HEK293 (cell line): ENCODE results near the gene EEF2KMT.
A peak's percentile ranks its signal among the peaks of the same experiment; 100 is the strongest.

Experiments
- CTCF ChIA-PET: fragments of 350-600 bp; formaldehyde crosslinking; extraction: SDS; loops from one replicate; lab custom pipeline; 2021; ENCODE audit warnings: antibody characterized with exemption; lab: Yijun Ruan, JAX
- POLR2A ChIA-PET: fragments of 300-600 bp; formaldehyde crosslinking; extraction: SDS; loops from one replicate; lab custom pipeline; 2020; ENCODE audit warnings: antibody characterized with exemption, inconsistent platforms; lab: Yijun Ruan, JAX
- H3K27ac ChIP-seq: fragments of 200-500 bp; sonication (Bioruptor generic); 2 replicates; pipeline ENCODE4 v1.5.1; 2014; ENCODE audit warnings: low read depth, low read length, control low read depth, inconsistent platforms; ENCODE audit errors: extremely low read depth
- H3K36me3 ChIP-seq, 2 experiments: fragments of 200-500 bp in 1 of 2; sonication (Bioruptor generic) in 1 of 2; 1 replicate in 1 of 2; 2 replicates in 1 of 2; pipeline ENCODE4 v1.5.1; 2014 to 2017; ENCODE audit warnings: inconsistent platforms in 2 of 2, low read length in 2 of 2; ENCODE audit not compliant: control insufficient read depth in 2 of 2, insufficient read depth in 1 of 2
- H3K4me1 ChIP-seq: fragments of 200-500 bp; sonication (Bioruptor generic); 2 replicates; pipeline ENCODE4 v1.5.1; 2014; ENCODE audit warnings: mild to moderate bottlenecking, low read length, inconsistent platforms; ENCODE audit not compliant: control insufficient read depth, insufficient read depth
- H3K4me3 ChIP-seq: 2 replicates; pipeline ENCODE4 v1.5.1; 2011; ENCODE audit warnings: low read depth, mild to moderate bottlenecking, control low read depth, low read length, moderate library complexity
- H3K9me3 ChIP-seq: fragments of 200-500 bp; sonication (Bioruptor generic); 2 replicates; pipeline ENCODE4 v1.5.1; 2014; ENCODE audit warnings: low read depth, low read length, inconsistent platforms; ENCODE audit not compliant: control insufficient read depth, insufficient read depth
- GFI1B ChIP-seq: fragments of 450-650 bp; formaldehyde crosslinking; IDR thresholded peaks from 2 replicates; pipeline ENCODE4 v1.5.1; 2016; ENCODE audit warnings: missing biosample characterization, missing genetic modification characterization
- GLI2 ChIP-seq: fragments of 450-650 bp; formaldehyde crosslinking; IDR thresholded peaks from 2 replicates; pipeline ENCODE4; 2017; ENCODE audit warnings: missing biosample characterization, missing genetic modification characterization, low read depth, borderline replicate concordance
- KLF10 ChIP-seq: fragments of 450-650 bp; IDR thresholded peaks from 2 replicates; pipeline ENCODE4 v1.5.1; 2018; ENCODE audit warnings: missing biosample characterization, mild to moderate bottlenecking, missing genetic modification characterization
- OVOL3 ChIP-seq: fragments of 450-650 bp; formaldehyde crosslinking; IDR thresholded peaks from 2 replicates; pipeline ENCODE4 v1.5.1; 2016; ENCODE audit warnings: missing biosample characterization, missing genetic modification characterization
- SP3 ChIP-seq: fragments of 450-650 bp; formaldehyde crosslinking; IDR thresholded peaks from 2 replicates; pipeline ENCODE4 v1.5.1; 2016; ENCODE audit warnings: missing biosample characterization, missing genetic modification characterization
- ZBTB17 ChIP-seq: fragments of 450-650 bp; formaldehyde crosslinking; IDR thresholded peaks from 2 replicates; pipeline ENCODE4 v1.5.1; 2016; ENCODE audit warnings: missing biosample characterization, missing genetic modification characterization
- ZBTB48 ChIP-seq: fragments of 450-650 bp; formaldehyde crosslinking; IDR thresholded peaks from 2 replicates; pipeline ENCODE4 v1.5.1; 2016; ENCODE audit warnings: missing biosample characterization, missing genetic modification characterization
- ZBTB7A ChIP-seq: fragments of 450-650 bp; formaldehyde crosslinking; IDR thresholded peaks from 2 replicates; pipeline ENCODE4 v1.5.1; 2016; ENCODE audit warnings: low read depth, missing biosample characterization, missing genetic modification characterization
- ZBTB8A ChIP-seq: fragments of 450-650 bp; formaldehyde crosslinking; IDR thresholded peaks from 2 replicates; pipeline ENCODE4 v1.5.1; 2016; ENCODE audit warnings: missing biosample characterization, missing genetic modification characterization
- ZEB2 ChIP-seq: fragments of 450-650 bp; formaldehyde crosslinking; IDR thresholded peaks from 2 replicates; pipeline ENCODE4 v1.5.1; 2016; ENCODE audit warnings: missing biosample characterization, missing genetic modification characterization
- ZNF24 ChIP-seq: fragments of 450-650 bp; formaldehyde crosslinking; IDR thresholded peaks from 2 replicates; pipeline ENCODE4 v1.5.1; 2016; ENCODE audit warnings: missing biosample characterization, missing genetic modification characterization
- ZNF311 ChIP-seq: fragments of 450-650 bp; formaldehyde crosslinking; IDR thresholded peaks from 2 replicates; pipeline ENCODE4 v1.5.1; 2017; ENCODE audit warnings: missing biosample characterization, missing genetic modification characterization, borderline replicate concordance
- ZNF324 ChIP-seq: fragments of 450-650 bp; formaldehyde crosslinking; IDR thresholded peaks from 2 replicates; pipeline ENCODE4 v1.5.1; 2016; ENCODE audit warnings: missing biosample characterization, missing genetic modification characterization
- ZNF514 ChIP-seq: fragments of 450-650 bp; formaldehyde crosslinking; IDR thresholded peaks from 2 replicates; pipeline ENCODE4 v1.5.1; 2016; ENCODE audit warnings: missing biosample characterization, missing genetic modification characterization
- ZNF624 ChIP-seq: fragments of 450-650 bp; formaldehyde crosslinking; IDR thresholded peaks from 2 replicates; pipeline ENCODE4 v1.5.1; 2017; ENCODE audit warnings: missing biosample characterization, missing genetic modification characterization
- ZNF629 ChIP-seq: fragments of 450-650 bp; formaldehyde crosslinking; IDR thresholded peaks from 2 replicates; pipeline ENCODE4 v1.5.1; 2017; ENCODE audit warnings: missing biosample characterization, missing genetic modification characterization
- ZNF654 ChIP-seq: fragments of 450-650 bp; formaldehyde crosslinking; IDR thresholded peaks from 2 replicates; pipeline ENCODE4 v1.5.1; 2016; ENCODE audit warnings: low read depth, missing biosample characterization, missing genetic modification characterization
- ZNF837 ChIP-seq: fragments of 450-650 bp; formaldehyde crosslinking; IDR thresholded peaks from 2 replicates; pipeline ENCODE4 v1.5.1; 2016; ENCODE audit warnings: missing biosample characterization, missing genetic modification characterization
- TF ChIP-seq, protein P1 (sequence below): fragments of 450-650 bp; formaldehyde crosslinking; IDR thresholded peaks from 2 replicates; pipeline ENCODE4 v1.5.1; 2016; ENCODE audit warnings: missing biosample characterization, missing genetic modification characterization
- TF ChIP-seq, protein P2 (sequence below): fragments of 450-650 bp; formaldehyde crosslinking; IDR thresholded peaks from 2 replicates; pipeline ENCODE4 v1.5.1; 2016; ENCODE audit warnings: missing biosample characterization, missing genetic modification characterization, borderline replicate concordance
- TF ChIP-seq, protein P3 (sequence below): fragments of 450-650 bp; formaldehyde crosslinking; IDR thresholded peaks from 2 replicates; pipeline ENCODE4 v1.5.1; 2016; ENCODE audit warnings: missing biosample characterization, missing genetic modification characterization
- TF ChIP-seq, protein P4 (sequence below): fragments of 450-650 bp; formaldehyde crosslinking; IDR thresholded peaks from 2 replicates; pipeline ENCODE4 v1.5.1; 2016; ENCODE audit warnings: missing biosample characterization, missing genetic modification characterization
- TF ChIP-seq, protein P5 (sequence below): fragments of 450-650 bp; formaldehyde crosslinking; IDR thresholded peaks from 2 replicates; pipeline ENCODE4; 2016; ENCODE audit warnings: missing biosample characterization, missing genetic modification characterization

EEF2KMT gene

DNA sequence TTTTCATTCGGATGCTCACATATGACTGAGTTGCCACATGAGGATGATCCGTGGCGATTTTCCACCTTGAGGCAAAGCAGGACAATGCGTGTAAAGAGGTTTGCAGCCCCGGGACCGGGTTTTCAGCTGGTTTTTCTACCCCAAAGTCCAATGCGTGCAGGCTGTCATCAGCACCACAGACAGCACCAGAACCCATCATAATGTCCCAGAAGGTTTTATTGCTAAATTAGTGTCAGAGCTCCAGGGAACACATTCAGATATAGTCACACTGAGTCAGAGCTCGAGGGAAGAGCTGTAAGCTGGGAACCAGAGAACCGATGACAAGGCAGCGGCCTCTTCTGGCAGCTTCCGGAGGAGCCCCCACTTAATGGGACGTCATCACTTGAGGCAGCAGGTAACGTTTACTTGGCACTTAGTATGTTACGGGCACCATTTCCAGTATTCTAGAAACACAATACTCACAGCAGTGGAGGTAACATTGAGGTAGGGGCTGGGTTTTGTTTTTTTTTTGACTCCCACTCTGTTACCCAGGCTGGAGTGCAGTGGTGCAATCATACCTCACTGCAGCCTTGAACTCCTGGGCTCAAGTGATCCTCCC is 54.9 kb downstream of the EEF2KMT start:
- Histone ChIP-seq H3K27ac (no peak overlapping the region), H3K36me3 (no peaks in the 10 kb centered on the region), H3K4me1 (no peaks in the 10 kb centered on the region; the same call in 1 of the 2 replicates), H3K4me3 (no peak overlapping the region), H3K9me3 (no peaks in the 10 kb centered on the region)
- ChIA-PET POLR2A (no interaction called here), CTCF (interaction anchor here (0.8 to 1.3 kb wide), 5 partner anchors 9 to 98 kb away, joined by 3 to 4 read pairs (median 3); partner anchors contain the start of gene NAGPA)
- TF ChIP-seq, protein P1, sequence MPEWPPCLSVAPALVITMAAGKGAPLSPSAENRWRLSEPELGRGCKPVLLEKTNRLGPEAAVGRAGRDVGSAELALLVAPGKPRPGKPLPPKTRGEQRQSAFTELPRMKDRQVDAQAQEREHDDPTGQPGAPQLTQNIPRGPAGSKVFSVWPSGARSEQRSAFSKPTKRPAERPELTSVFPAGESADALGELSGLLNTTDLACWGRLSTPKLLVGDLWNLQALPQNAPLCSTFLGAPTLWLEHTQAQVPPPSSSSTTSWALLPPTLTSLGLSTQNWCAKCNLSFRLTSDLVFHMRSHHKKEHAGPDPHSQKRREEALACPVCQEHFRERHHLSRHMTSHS (tag by site-specific recombination): no peak
- TF ChIP-seq ZNF324 (tag by site-specific recombination) (no peak), ZNF311 (no peak), ZNF629 (tag by site-specific recombination) (peak; percentile 69), ZNF654 (tag by site-specific recombination) (peak; percentile 40), GLI2 (tag by site-specific recombination) (no peak), ZEB2 (tag by site-specific recombination) (no peak)
- TF ChIP-seq, protein P2, sequence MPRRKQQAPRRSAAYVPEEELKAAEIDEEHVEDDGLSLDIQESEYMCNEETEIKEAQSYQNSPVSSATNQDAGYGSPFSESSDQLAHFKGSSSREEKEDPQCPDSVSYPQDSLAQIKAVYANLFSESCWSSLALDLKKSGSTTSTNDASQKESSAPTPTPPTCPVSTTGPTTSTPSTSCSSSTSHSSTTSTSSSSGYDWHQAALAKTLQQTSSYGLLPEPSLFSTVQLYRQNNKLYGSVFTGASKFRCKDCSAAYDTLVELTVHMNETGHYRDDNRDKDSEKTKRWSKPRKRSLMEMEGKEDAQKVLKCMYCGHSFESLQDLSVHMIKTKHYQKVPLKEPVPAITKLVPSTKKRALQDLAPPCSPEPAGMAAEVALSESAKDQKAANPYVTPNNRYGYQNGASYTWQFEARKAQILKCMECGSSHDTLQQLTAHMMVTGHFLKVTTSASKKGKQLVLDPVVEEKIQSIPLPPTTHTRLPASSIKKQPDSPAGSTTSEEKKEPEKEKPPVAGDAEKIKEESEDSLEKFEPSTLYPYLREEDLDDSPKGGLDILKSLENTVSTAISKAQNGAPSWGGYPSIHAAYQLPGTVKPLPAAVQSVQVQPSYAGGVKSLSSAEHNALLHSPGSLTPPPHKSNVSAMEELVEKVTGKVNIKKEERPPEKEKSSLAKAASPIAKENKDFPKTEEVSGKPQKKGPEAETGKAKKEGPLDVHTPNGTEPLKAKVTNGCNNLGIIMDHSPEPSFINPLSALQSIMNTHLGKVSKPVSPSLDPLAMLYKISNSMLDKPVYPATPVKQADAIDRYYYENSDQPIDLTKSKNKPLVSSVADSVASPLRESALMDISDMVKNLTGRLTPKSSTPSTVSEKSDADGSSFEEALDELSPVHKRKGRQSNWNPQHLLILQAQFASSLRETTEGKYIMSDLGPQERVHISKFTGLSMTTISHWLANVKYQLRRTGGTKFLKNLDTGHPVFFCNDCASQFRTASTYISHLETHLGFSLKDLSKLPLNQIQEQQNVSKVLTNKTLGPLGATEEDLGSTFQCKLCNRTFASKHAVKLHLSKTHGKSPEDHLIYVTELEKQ (tag by site-specific recombination): no peak
- TF ChIP-seq, protein P3, sequence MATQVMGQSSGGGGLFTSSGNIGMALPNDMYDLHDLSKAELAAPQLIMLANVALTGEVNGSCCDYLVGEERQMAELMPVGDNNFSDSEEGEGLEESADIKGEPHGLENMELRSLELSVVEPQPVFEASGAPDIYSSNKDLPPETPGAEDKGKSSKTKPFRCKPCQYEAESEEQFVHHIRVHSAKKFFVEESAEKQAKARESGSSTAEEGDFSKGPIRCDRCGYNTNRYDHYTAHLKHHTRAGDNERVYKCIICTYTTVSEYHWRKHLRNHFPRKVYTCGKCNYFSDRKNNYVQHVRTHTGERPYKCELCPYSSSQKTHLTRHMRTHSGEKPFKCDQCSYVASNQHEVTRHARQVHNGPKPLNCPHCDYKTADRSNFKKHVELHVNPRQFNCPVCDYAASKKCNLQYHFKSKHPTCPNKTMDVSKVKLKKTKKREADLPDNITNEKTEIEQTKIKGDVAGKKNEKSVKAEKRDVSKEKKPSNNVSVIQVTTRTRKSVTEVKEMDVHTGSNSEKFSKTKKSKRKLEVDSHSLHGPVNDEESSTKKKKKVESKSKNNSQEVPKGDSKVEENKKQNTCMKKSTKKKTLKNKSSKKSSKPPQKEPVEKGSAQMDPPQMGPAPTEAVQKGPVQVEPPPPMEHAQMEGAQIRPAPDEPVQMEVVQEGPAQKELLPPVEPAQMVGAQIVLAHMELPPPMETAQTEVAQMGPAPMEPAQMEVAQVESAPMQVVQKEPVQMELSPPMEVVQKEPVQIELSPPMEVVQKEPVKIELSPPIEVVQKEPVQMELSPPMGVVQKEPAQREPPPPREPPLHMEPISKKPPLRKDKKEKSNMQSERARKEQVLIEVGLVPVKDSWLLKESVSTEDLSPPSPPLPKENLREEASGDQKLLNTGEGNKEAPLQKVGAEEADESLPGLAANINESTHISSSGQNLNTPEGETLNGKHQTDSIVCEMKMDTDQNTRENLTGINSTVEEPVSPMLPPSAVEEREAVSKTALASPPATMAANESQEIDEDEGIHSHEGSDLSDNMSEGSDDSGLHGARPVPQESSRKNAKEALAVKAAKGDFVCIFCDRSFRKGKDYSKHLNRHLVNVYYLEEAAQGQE (tag by site-specific recombination): peak; percentile 78

DNA sequence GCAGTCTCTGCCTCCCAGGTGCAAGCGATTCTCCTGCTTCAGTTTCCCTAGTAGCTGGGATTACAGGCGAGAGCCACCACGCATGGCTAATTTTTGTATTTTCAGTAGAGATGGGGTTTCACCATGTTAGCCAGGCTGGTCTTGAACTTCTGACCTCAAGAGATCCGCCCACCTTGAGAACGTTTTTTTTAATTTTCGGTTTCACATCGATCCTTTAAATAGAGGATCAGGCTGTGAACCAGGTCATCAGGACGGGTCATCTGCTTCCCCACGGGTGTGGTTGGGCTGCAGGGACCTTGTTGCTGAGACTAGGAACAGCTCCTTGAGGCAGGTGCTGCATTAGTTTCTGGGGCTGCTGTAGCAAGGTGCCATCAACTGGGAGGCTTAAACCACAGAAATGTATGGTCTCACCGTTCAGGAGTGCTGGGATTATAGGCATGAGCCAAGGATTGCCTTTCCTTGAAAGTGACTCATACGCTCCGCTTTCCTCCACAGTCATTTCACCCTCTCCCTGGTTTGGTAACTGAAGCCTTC is 55.9 kb downstream of the EEF2KMT start:
- POLR2A ChIA-PET: no interaction called here
- Histone ChIP-seq H3K9me3 (no peaks in the 10 kb centered on the region), H3K36me3 (no peaks in the 10 kb centered on the region), H3K27ac (no peak overlapping the region), H3K4me3 (no peak overlapping the region), H3K4me1 (no peaks in the 10 kb centered on the region; the same call in 1 of the 2 replicates)
- CTCF ChIA-PET: interaction anchor here (1.3 kb wide), 1 partner anchor 97 kb away, joined by 4 read pairs; no protein-coding TSS in a partner anchor
- TF ChIP-seq ZNF624 (tag by site-specific recombination) (no peak), ZBTB48 (tag by site-specific recombination) (no peak), ZNF514 (tag by site-specific recombination) (no peak), ZNF837 (tag by site-specific recombination) (no peak), ZBTB17 (tag by site-specific recombination) (peak; percentile 24; the same call in 1 of the 2 replicates), ZNF24 (tag by site-specific recombination) (no peak), OVOL3 (tag by site-specific recombination) (no peak), ZBTB8A (tag by site-specific recombination) (no peak), GFI1B (tag by site-specific recombination) (no peak), ZBTB7A (tag by site-specific recombination) (no peak), KLF10 (tag by site-specific recombination) (no peak), SP3 (no peak)
- TF ChIP-seq, protein P4, sequence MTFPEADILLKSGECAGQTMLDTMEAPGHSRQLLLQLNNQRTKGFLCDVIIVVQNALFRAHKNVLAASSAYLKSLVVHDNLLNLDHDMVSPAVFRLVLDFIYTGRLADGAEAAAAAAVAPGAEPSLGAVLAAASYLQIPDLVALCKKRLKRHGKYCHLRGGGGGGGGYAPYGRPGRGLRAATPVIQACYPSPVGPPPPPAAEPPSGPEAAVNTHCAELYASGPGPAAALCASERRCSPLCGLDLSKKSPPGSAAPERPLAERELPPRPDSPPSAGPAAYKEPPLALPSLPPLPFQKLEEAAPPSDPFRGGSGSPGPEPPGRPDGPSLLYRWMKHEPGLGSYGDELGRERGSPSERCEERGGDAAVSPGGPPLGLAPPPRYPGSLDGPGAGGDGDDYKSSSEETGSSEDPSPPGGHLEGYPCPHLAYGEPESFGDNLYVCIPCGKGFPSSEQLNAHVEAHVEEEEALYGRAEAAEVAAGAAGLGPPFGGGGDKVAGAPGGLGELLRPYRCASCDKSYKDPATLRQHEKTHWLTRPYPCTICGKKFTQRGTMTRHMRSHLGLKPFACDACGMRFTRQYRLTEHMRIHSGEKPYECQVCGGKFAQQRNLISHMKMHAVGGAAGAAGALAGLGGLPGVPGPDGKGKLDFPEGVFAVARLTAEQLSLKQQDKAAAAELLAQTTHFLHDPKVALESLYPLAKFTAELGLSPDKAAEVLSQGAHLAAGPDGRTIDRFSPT (tag by site-specific recombination): 0 out of 2 replicates have a peak, but pooled peaks have one; percentile 27
- TF ChIP-seq, protein P5, sequence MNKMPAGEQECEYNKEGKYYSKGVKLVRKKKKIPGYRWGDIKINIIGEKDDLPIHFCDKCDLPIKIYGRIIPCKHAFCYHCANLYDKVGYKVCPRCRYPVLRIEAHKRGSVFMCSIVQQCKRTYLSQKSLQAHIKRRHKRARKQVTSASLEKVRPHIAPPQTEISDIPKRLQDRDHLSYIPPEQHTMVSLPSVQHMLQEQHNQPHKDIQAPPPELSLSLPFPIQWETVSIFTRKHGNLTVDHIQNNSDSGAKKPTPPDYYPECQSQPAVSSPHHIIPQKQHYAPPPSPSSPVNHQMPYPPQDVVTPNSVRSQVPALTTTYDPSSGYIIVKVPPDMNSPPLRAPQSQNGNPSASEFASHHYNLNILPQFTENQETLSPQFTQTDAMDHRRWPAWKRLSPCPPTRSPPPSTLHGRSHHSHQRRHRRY (tag by site-specific recombination): no peak
